ENCODE measurements around the gene ZCCHC7.

The ZCCHC7 gene

GRCh38 chr9:37348917-37349316 lies 228.5 kb downstream of the ZCCHC7 start:
- no peak for TF ChIP-seq CTCF (IDR thresholded peaks at IDR 0.05; ENCODE audit: insufficient read depth, low read length, poor library complexity, severe bottlenecking)
- no peaks in the 10 kb centered on the region for H3K27me3 ChIP-seq (replicated peaks; ENCODE audit: control insufficient read depth, insufficient read depth, low read length)
- no peak overlapping the region for H3K4me3 ChIP-seq (replicated peaks; ENCODE audit: low read depth, low read length)
- DNase-seq (ENCODE audit: extremely low read depth, insufficient read length): no peak
- peaks cover 2% of the 10 kb centered on the region for H3K36me3 ChIP-seq (ENCODE audit: control insufficient read depth, insufficient read depth, low read length)

GRCh38 chr9:37350486-37351190 lies 230.3 kb downstream of the ZCCHC7 start:
- Histone ChIP-seq H3K4me3 (replicated peaks; ENCODE audit: low read depth, low read length) (no peak overlapping the region), H3K27me3 (replicated peaks; ENCODE audit: control insufficient read depth, insufficient read depth, low read length) (no peaks in the 10 kb centered on the region), H3K36me3 (ENCODE audit: control insufficient read depth, insufficient read depth, low read length) (peaks cover 2% of the 10 kb centered on the region)
- no peak for DNase-seq (ENCODE audit: extremely low read depth, insufficient read length)
- TF ChIP-seq CTCF (IDR thresholded peaks at IDR 0.05; ENCODE audit: insufficient read depth, low read length, poor library complexity, severe bottlenecking): no peak

GRCh38 chr9:37353791-37354190 lies 233.4 kb downstream of the ZCCHC7 start:
- no peak for DNase-seq (ENCODE audit: extremely low read depth, insufficient read length)
- Histone ChIP-seq H3K4me3 (replicated peaks; ENCODE audit: low read depth, low read length) (no peak overlapping the region), H3K36me3 (ENCODE audit: control insufficient read depth, insufficient read depth, low read length) (peaks cover 2% of the 10 kb centered on the region), H3K27me3 (replicated peaks; ENCODE audit: control insufficient read depth, insufficient read depth, low read length) (no peaks in the 10 kb centered on the region)
- no peak for TF ChIP-seq CTCF (IDR thresholded peaks at IDR 0.05; ENCODE audit: insufficient read depth, low read length, poor library complexity, severe bottlenecking)

GRCh38 chr9:37362430-37362829 lies 242.1 kb downstream of the ZCCHC7 start:
- no peak for DNase-seq (ENCODE audit: extremely low read depth, insufficient read length)
- no peak overlapping the region for H3K4me3 ChIP-seq (replicated peaks; ENCODE audit: low read depth, low read length)
- TF ChIP-seq CTCF (IDR thresholded peaks at IDR 0.05; ENCODE audit: insufficient read depth, low read length, poor library complexity, severe bottlenecking): no peak
- H3K27me3 ChIP-seq (replicated peaks; ENCODE audit: control insufficient read depth, insufficient read depth, low read length): no peaks in the 10 kb centered on the region
- no peaks in the 10 kb centered on the region for H3K36me3 ChIP-seq (ENCODE audit: control insufficient read depth, insufficient read depth, low read length)

GRCh38 chr9:37363124-37363523 lies 242.8 kb downstream of the ZCCHC7 start:
- TF ChIP-seq CTCF (IDR thresholded peaks at IDR 0.05; ENCODE audit: insufficient read depth, low read length, poor library complexity, severe bottlenecking): no peak
- no peak overlapping the region for H3K4me3 ChIP-seq (replicated peaks; ENCODE audit: low read depth, low read length)
- DNase-seq (ENCODE audit: extremely low read depth, insufficient read length): no peak
- no peaks in the 10 kb centered on the region for H3K27me3 ChIP-seq (replicated peaks; ENCODE audit: control insufficient read depth, insufficient read depth, low read length)
- H3K36me3 ChIP-seq (ENCODE audit: control insufficient read depth, insufficient read depth, low read length): no peaks in the 10 kb centered on the region

- no peaks in the 10 kb centered on the region for H3K27me3 ChIP-seq (replicated peaks; ENCODE audit: control insufficient read depth, insufficient read depth, low read length)
- no peak for TF ChIP-seq CTCF (IDR thresholded peaks at IDR 0.05; ENCODE audit: insufficient read depth, low read length, poor library complexity, severe bottlenecking)
- H3K4me3 ChIP-seq (replicated peaks; ENCODE audit: low read depth, low read length): no peak overlapping the region
- no peaks in the 10 kb centered on the region for H3K36me3 ChIP-seq (ENCODE audit: control insufficient read depth, insufficient read depth, low read length)
- DNase-seq (ENCODE audit: extremely low read depth, insufficient read length): no peak
These were observed 243.8 kb downstream of the ZCCHC7 start for GRCh38 chr9:37364136-37364535.
